ENCODE results near the gene TBC1D22A.

- TF ChIP-seq CTCF (IDR thresholded peaks at IDR 0.05 in 4 of 5, conservative IDR thresholded peaks at IDR 0.05 in 1 of 5) (no peak), POLR2A (IDR thresholded peaks at IDR 0.05) (no peak)
These were observed 15.1 kb downstream of the TBC1D22A start for GRCh38 chr22:46777609-46777970.

All from gastrocnemius medialis (tissue), 4 donors.